T-helper 17 cell (primary cell): Measurements from ENCODE around the gene CPT1B. TPM values are rescaled to one million over a fixed set of nuclear protein-coding genes. Genes with fewer than 3 reads are reported as not detected.

Source experiments
- ATAC-seq: fragments of 150-1000 bp; cut with Tn5 transposase; 2 replicates; pipeline ENCODE4 v1.10.0; 2021; ENCODE audit warnings: mild to moderate bottlenecking, moderate library complexity
- DNase-seq, 3 donors: peaks; one replicate each; pipeline versions ENCODE4 v3.0.0 to v3.0.0-alpha.2; 2020 to 2021
- H3K9me3 ChIP-seq: one replicate; pipeline ENCODE4 v1.7.0; 2013; ENCODE audit warnings: low read length, mild to moderate bottlenecking; ENCODE audit not compliant: control insufficient read depth, poor library complexity, severe bottlenecking
- H3K27ac Mint-ChIP-seq: one replicate; pipeline ENCODE4 v1.8.0; 2022; ENCODE audit warnings: mild to moderate bottlenecking, moderate library complexity, mixed read lengths
- H3K27me3 Mint-ChIP-seq: one replicate; pipeline ENCODE4 v1.8.0; 2022; ENCODE audit warnings: mixed read lengths
- H3K36me3 Mint-ChIP-seq: one replicate; pipeline ENCODE4 v1.8.0; 2022; ENCODE audit warnings: low read depth, mixed read lengths
- H3K4me1 Mint-ChIP-seq: one replicate; pipeline ENCODE4 v1.8.0; 2022; ENCODE audit warnings: mild to moderate bottlenecking, mixed read lengths
- H3K4me3 Mint-ChIP-seq: one replicate; pipeline ENCODE4 v1.8.0; 2022; ENCODE audit warnings: mild to moderate bottlenecking, moderate library complexity, mixed read lengths
- total RNA-seq, 4 donors: library from RNA in 2 of 4; stranded (reverse) in 2 of 4; gene quantifications; one replicate each; pipeline ENCODE4 v1.2.3 and lab custom pipeline; 2022 to 2026

Gene CPT1B
- total RNA-seq, 2 donors from 2014 or later, result 40.0 to 59.5 TPM

GRCh38 chr22:50586416-50586815, 8.2 kb upstream of the CPT1B start:
- H3K27ac Mint-ChIP-seq, result no peak overlapping the region
- no peak for ATAC-seq
- peaks cover 11% of the 10 kb centered on the region for H3K4me1 Mint-ChIP-seq
- no peaks in the 10 kb centered on the region for H3K27me3 Mint-ChIP-seq
- H3K9me3 ChIP-seq, result no peaks in the 10 kb centered on the region
- DNase-seq, result no peak
- H3K36me3 Mint-ChIP-seq, result no peaks in the 10 kb centered on the region
- H3K4me3 Mint-ChIP-seq, result no peak overlapping the region

DNA sequence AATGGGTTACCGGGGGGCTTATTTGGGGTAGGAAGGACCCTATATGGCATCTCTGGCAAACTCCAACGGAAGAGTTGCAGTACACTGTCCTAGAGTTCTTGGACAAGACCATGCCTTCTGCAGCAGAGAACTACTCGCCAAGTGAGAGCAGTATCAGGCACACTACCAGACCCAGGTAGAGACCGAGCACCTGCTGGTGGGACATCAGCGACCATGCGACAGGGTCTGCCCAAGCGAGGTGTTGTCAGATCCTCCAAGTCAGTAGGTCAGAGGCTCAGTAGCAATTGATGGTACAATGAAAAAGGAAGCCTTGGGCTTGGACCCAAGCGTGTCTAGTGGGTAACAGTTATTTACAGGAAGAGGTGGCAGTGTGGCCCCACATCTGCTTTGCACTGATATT, 7.6 kb upstream of the CPT1B start:
- H3K27me3 Mint-ChIP-seq, result no peaks in the 10 kb centered on the region
- no peaks in the 10 kb centered on the region for H3K9me3 ChIP-seq
- DNase-seq (no peak), ATAC-seq (no peak)
- peaks cover 7% of the 10 kb centered on the region for H3K4me1 Mint-ChIP-seq
- H3K27ac Mint-ChIP-seq, result no peak overlapping the region
- H3K36me3 Mint-ChIP-seq, result no peaks in the 10 kb centered on the region
- H3K4me3 Mint-ChIP-seq, result no peak overlapping the region

- ATAC-seq (no peak), DNase-seq (no peak)
- no peaks in the 10 kb centered on the region for H3K36me3 Mint-ChIP-seq
- H3K4me3 Mint-ChIP-seq, result no peak overlapping the region
- H3K27ac Mint-ChIP-seq, result no peak overlapping the region
- H3K9me3 ChIP-seq, result no peaks in the 10 kb centered on the region
- H3K4me1 Mint-ChIP-seq, result peaks cover 7% of the 10 kb centered on the region
- no peaks in the 10 kb centered on the region for H3K27me3 Mint-ChIP-seq
Measured at GRCh38 chr22:50585238-50585637, 7.0 kb upstream of the CPT1B start.

GRCh38 chr22:50584106-50585096, 6.2 kb upstream of the CPT1B start:
- Mint-ChIP-seq H3K27ac (no peak overlapping the region), H3K27me3 (no peaks in the 10 kb centered on the region), H3K4me1 (peaks cover 12% of the 10 kb centered on the region), H3K4me3 (peak overlapping the region; percentile 95), H3K36me3 (no peaks in the 10 kb centered on the region)
- no peak for ATAC-seq
- DNase-seq, result no peak
- H3K9me3 ChIP-seq, result no peaks in the 10 kb centered on the region

DNA sequence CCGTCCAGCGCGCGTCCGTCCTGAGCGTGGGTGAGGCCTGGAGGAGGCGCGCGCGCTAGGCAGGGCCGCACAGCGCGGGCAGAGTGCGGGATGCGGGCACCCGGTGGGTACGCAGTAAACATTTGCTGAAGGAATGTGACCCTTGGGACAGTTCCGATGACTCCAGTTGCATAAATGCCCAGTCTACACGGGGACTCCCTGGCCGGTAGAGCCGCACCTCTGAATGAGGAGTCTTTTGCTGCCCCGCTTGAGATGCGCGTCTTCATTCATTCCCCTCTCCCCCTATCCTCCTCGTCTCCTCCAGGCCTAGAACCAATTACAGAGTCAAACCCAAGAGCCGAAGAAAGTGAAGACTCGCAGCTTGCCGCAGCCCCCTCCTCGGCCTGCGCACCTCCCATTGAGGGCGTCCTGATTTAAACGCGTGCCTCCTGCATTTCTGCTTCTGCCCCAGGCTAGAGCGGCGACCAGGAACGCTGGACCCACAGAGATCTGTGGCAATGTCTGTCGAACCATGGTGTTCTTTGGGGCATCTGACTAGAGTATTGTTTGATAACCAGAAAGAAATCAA, 5.2 kb upstream of the CPT1B start:
- ATAC-seq (peak; percentile 12), DNase-seq (no peak)
- H3K27me3 Mint-ChIP-seq, result no peaks in the 10 kb centered on the region
- no peaks in the 10 kb centered on the region for H3K9me3 ChIP-seq
- H3K27ac Mint-ChIP-seq, result peak overlapping the region; percentile 75
- H3K4me3 Mint-ChIP-seq, result peak overlapping the region; percentile 95
- peaks cover 12% of the 10 kb centered on the region for H3K4me1 Mint-ChIP-seq
- no peaks in the 10 kb centered on the region for H3K36me3 Mint-ChIP-seq

GRCh38 chr22:50582493-50583293, 4.5 kb upstream of the CPT1B start, which contains the start of gene CHKB:
Gene CHKB, minus strand, starts transcription at chr22:50582849. Its CDS starts 68 bp downstream, at chr22:50582781.
- Mint-ChIP-seq H3K27me3 (no peaks in the 10 kb centered on the region), H3K36me3 (no peaks in the 10 kb centered on the region), H3K4me3 (peak within 1 kb of the TSS; percentile 95), H3K27ac (peak within 1 kb of the TSS; percentile 84), H3K4me1 (peaks cover 12% of the 10 kb centered on the region)
- no peaks in the 10 kb centered on the region for H3K9me3 ChIP-seq
- ATAC-seq (peak; percentile 95), DNase-seq (peak; percentile 97 to 98 (median 97))

- peak in 1 of 3 donors; percentile 19 for DNase-seq
Measured at GRCh38 chr22:50581950-50582492, 3.8 kb upstream of the CPT1B start.

DNA sequence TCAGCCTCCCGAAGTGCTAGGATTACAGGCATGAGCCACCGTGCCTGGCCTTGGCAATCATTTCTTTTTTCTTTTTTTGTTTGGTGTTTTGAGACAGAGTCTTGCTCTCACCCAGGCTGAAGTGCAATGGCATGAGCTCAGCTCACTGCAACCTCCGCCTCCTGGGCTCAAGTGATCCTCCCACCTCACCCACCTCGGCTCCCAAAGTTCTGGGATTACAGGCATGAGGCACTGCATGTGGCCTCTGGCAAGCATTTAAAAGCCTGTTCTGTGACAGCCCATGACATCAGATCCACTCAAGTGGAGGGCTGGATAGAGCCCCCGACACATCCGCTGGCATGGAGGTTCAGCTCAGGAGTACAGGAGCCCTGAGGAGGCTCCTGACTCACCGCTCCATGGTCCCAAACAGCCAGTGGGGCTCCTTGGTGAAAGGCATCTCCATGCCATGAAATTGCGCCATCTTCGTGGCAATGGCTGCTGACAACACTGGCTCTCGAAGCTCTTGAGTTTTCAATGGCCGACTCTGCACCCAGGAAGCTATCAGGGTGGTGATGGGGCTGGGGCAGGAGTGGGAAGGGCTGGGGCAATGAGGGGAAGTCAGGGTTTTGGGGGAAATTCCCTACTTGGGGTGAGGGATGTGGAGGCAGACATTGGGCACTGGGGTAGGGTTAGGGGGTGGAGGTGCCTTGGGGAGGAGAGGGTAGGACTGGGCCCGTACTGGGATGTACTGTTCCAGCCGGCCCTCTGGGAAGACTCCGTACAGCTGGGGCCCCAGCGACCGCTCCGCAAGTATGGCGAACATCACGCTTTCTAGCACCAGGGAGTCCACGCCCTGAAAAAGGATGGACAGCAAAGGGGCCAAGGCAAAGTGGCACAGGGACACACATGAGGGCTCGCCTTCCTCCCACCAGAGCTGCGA, 3.1 kb upstream of the CPT1B start:
- ATAC-seq, result no peak
- H3K4me1 Mint-ChIP-seq, result peaks cover 19% of the 10 kb centered on the region
- no peaks in the 10 kb centered on the region for H3K36me3 Mint-ChIP-seq

More at GRCh38 chr22:50581950-50582492, 3.8 kb upstream of the CPT1B start:
- Mint-ChIP-seq H3K27me3 (no peaks in the 10 kb centered on the region), H3K4me1 (peaks cover 18% of the 10 kb centered on the region), H3K36me3 (no peaks in the 10 kb centered on the region), H3K27ac (peak overlapping the region; percentile 84), H3K4me3 (peak overlapping the region; percentile 95)
- no peak for ATAC-seq
- H3K9me3 ChIP-seq, result no peaks in the 10 kb centered on the region

GRCh38 chr22:50579752-50580151, 1.5 kb upstream of the CPT1B start:
- H3K36me3 Mint-ChIP-seq, result no peaks in the 10 kb centered on the region
- ATAC-seq (no peak), DNase-seq (no peak)
- peak overlapping the region; percentile 39 for H3K27ac Mint-ChIP-seq
- H3K4me3 Mint-ChIP-seq, result no peak overlapping the region
- H3K9me3 ChIP-seq, result no peaks in the 10 kb centered on the region
- H3K4me1 Mint-ChIP-seq, result peaks cover 20% of the 10 kb centered on the region
- no peaks in the 10 kb centered on the region for H3K27me3 Mint-ChIP-seq

More for the DNA sequence above, 3.1 kb upstream of the CPT1B start:
- peak overlapping the region; percentile 84 for H3K27ac Mint-ChIP-seq
- H3K27me3 Mint-ChIP-seq, result no peaks in the 10 kb centered on the region
- DNase-seq, result no peak
- peak overlapping the region; percentile 95 for H3K4me3 Mint-ChIP-seq
- no peaks in the 10 kb centered on the region for H3K9me3 ChIP-seq

- Mint-ChIP-seq H3K36me3 (no peaks in the 10 kb centered on the region), H3K4me1 (peaks cover 20% of the 10 kb centered on the region), H3K27ac (peak overlapping the region; percentile 39), H3K27me3 (no peaks in the 10 kb centered on the region), H3K4me3 (no peak overlapping the region)
- H3K9me3 ChIP-seq, result no peaks in the 10 kb centered on the region
- no peak for ATAC-seq
- no peak for DNase-seq
Measured at GRCh38 chr22:50578776-50579310, 616 bp upstream of the CPT1B start.

- peaks cover 14% of the 10 kb centered on the region for H3K4me1 Mint-ChIP-seq
- no peak for DNase-seq
- no peak overlapping the region for H3K27ac Mint-ChIP-seq
- peak overlapping the region; percentile 31 for H3K4me3 Mint-ChIP-seq
- H3K27me3 Mint-ChIP-seq, result no peaks in the 10 kb centered on the region
- no peak for ATAC-seq
- H3K9me3 ChIP-seq, result no peaks in the 10 kb centered on the region
- no peaks in the 10 kb centered on the region for H3K36me3 Mint-ChIP-seq
Measured at GRCh38 chr22:50577697-50577986, 585 bp downstream of the CPT1B start.
